ENCODE measurements around the gene KCNJ12. TPM values are rescaled to one million over a fixed set of nuclear protein-coding genes. Genes with fewer than 3 reads are reported as not detected.

Gene KCNJ12
- total RNA-seq, 4 donors from 2014 or later = 0.56 to 10.5 (median 5.6) TPM

DNA sequence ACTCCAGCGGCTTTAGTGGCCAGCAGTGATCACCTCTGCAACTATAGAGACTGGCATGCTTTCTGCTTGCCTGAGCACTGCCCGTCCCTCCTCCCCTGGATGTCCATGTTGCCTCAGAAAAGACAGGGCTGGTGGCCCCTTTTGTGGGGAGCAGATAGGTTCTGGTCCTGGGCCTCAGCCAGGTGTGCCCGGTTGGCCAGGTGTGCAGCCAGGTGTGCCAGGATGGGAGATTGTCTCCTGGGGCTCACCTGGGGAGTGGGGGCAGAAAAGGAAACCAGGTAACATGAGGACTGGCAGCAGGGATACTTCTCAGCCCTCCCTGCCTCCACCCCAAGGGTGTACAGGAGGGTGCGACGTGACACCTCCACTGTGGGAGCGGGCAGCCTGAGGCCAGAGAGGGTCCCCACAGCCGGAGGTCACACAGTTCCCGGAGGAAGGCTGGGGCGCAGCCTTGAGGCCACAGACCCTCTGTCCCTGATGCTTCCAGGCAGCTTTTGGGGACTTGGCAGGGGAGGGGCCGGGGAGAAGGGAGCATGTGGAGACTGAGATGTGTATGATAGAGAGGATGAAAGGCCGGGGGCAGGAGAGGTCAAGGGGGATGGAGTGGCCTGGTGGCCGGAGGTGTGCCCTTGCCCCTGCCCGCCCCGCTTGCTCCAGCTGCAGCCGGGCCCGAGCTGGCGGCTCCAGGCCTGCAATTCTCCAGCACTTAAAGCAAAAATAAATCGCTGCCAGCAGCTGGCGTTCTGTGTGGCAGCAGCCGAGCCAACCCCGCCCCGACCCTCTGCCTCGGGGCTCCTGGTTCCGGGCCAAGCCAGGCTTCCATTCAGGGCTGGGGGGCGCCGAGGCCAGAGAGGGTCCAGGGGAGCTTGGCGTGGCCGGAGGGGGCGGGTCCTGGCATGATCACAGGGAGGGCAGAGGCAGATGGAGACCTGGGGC, 6.7 kb downstream of the KCNJ12 start:
- no peaks in the 10 kb centered on the region for H3K36me3 ChIP-seq
- H3K4me1 ChIP-seq = peaks cover 10% of the 10 kb centered on the region
- DNase-seq (ENCODE audit: low spot score in 2 of 2) = no peak
- H3K9me3 ChIP-seq = no peaks in the 10 kb centered on the region
- no peak overlapping the region for H3K27ac ChIP-seq
- no peak overlapping the region for H3K4me3 ChIP-seq
- no peak for TF ChIP-seq POLR2AphosphoS5 (IDR thresholded peaks at IDR 0.05)
- TF ChIP-seq POLR2A (IDR thresholded peaks at IDR 0.05) = no peak
- no peak for TF ChIP-seq EP300 (IDR thresholded peaks at IDR 0.05)
- TF ChIP-seq, protein P1, sequence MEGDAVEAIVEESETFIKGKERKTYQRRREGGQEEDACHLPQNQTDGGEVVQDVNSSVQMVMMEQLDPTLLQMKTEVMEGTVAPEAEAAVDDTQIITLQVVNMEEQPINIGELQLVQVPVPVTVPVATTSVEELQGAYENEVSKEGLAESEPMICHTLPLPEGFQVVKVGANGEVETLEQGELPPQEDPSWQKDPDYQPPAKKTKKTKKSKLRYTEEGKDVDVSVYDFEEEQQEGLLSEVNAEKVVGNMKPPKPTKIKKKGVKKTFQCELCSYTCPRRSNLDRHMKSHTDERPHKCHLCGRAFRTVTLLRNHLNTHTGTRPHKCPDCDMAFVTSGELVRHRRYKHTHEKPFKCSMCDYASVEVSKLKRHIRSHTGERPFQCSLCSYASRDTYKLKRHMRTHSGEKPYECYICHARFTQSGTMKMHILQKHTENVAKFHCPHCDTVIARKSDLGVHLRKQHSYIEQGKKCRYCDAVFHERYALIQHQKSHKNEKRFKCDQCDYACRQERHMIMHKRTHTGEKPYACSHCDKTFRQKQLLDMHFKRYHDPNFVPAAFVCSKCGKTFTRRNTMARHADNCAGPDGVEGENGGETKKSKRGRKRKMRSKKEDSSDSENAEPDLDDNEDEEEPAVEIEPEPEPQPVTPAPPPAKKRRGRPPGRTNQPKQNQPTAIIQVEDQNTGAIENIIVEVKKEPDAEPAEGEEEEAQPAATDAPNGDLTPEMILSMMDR (IDR thresholded peaks at IDR 0.05) = no peak
- 48% methylated on average over 18 of the region's 29 CpGs for WGBS
- H3K27me3 ChIP-seq = peaks cover 10% of the 10 kb centered on the region

DNA sequence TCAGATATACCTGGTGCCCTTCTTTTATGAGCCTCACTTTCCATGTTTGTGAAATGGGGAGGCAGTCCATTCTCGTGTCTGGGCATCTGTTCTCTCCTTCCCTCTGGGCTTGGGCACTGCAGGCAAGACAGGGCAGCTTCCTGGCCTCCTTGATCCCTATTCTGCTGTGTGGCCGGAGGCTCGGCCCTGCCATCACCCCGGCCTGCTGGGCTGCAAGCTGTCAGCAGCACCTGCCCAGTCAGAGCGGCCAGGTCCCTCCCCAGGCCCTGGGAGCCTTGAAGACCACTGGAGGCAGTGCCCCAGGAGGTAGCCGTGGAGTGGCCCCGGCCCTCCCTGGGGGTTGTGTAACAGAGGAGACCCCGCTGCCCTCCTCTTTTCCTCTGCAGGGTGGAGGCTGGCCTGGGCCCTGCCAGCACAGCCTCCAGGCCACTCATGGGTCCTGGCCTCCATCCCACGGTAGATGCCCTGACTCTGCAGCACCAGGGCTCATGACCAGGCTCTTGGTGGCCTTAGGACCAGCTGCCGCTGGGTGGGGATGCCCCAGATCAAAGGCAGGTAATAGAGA, 9.2 kb downstream of the KCNJ12 start:
- DNase-seq (ENCODE audit: low spot score in 2 of 2) = no peak
- TF ChIP-seq, protein P1 (IDR thresholded peaks at IDR 0.05) = no peak
- TF ChIP-seq POLR2AphosphoS5 (IDR thresholded peaks at IDR 0.05) = no peak
- no peak for TF ChIP-seq POLR2A (IDR thresholded peaks at IDR 0.05)
- no peak for TF ChIP-seq EP300 (IDR thresholded peaks at IDR 0.05)
- H3K36me3 ChIP-seq = no peaks in the 10 kb centered on the region
- H3K4me3 ChIP-seq = no peak overlapping the region
- WGBS = 84% methylated on average over 4 of the region's 10 CpGs
- H3K9me3 ChIP-seq = no peaks in the 10 kb centered on the region
- peaks cover 4% of the 10 kb centered on the region for H3K4me1 ChIP-seq
- H3K27ac ChIP-seq = no peak overlapping the region
- H3K27me3 ChIP-seq = peaks cover 5% of the 10 kb centered on the region

DNA sequence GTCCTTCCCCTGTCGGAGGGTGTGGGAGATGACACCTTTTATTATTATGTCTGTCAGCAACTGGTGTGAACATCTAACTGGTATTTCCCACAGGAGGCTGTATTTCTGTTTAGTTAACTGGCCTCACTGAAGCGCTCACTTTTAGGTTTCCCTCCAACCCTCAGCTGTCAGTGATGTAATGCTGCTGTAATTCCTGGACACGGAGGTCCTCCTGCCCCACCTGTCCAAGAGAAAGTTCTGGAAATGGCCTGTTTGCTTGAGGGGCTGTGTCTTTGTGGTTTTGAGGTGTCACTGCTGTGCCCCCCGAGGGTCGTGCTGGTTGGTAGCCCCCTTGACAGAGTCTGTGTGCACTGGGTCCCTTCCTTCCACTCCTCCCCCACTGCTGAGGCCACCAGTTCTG, 11.5 kb downstream of the KCNJ12 start:
- 66% methylated on average over 3 of the region's 5 CpGs for WGBS

DNA sequence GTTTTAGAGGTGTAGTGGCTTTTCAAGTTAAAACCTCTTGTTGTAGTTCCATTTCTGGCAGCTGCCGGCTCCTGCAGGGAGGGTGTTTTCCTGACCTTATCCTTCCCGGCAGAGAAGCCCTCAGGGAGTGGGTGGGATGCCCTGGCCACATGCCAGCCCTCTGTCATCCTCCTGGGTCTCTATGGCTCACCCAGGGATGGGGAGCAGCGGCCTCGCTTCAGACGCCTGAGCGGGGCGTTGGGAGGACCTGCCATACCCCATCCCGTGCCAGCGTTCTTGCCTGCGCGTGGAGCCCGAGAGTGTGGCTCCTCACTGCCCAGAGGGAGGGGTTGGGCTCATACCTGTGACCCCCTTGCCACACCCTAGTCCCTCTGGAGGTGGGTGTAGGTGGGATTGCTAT, 11.9 kb downstream of the KCNJ12 start:
- H3K4me3 ChIP-seq = no peak overlapping the region
- H3K9me3 ChIP-seq = no peaks in the 10 kb centered on the region
- H3K36me3 ChIP-seq = no peaks in the 10 kb centered on the region
- H3K4me1 ChIP-seq = peaks cover 4% of the 10 kb centered on the region
- DNase-seq (ENCODE audit: low spot score in 2 of 2) = no peak
- no peak for TF ChIP-seq POLR2AphosphoS5 (IDR thresholded peaks at IDR 0.05)
- TF ChIP-seq POLR2A (IDR thresholded peaks at IDR 0.05) = no peak
- TF ChIP-seq, protein P1 (IDR thresholded peaks at IDR 0.05) = no peak
- TF ChIP-seq EP300 (IDR thresholded peaks at IDR 0.05) = no peak
- 54% methylated on average over 6 of the region's 12 CpGs for WGBS
- H3K27ac ChIP-seq = no peak overlapping the region
- peaks cover 5% of the 10 kb centered on the region for H3K27me3 ChIP-seq

More for the DNA sequence above, 11.5 kb downstream of the KCNJ12 start:
- no peaks in the 10 kb centered on the region for H3K36me3 ChIP-seq
- no peak overlapping the region for H3K27ac ChIP-seq
- TF ChIP-seq POLR2AphosphoS5 (IDR thresholded peaks at IDR 0.05) (no peak), POLR2A (IDR thresholded peaks at IDR 0.05) (no peak), EP300 (IDR thresholded peaks at IDR 0.05) (no peak)
- TF ChIP-seq, protein P1 (IDR thresholded peaks at IDR 0.05) = no peak
- H3K4me1 ChIP-seq = peaks cover 4% of the 10 kb centered on the region
- no peak overlapping the region for H3K4me3 ChIP-seq
- H3K9me3 ChIP-seq = no peaks in the 10 kb centered on the region
- no peak for DNase-seq (ENCODE audit: low spot score in 2 of 2)
- H3K27me3 ChIP-seq = peaks cover 5% of the 10 kb centered on the region

DNA sequence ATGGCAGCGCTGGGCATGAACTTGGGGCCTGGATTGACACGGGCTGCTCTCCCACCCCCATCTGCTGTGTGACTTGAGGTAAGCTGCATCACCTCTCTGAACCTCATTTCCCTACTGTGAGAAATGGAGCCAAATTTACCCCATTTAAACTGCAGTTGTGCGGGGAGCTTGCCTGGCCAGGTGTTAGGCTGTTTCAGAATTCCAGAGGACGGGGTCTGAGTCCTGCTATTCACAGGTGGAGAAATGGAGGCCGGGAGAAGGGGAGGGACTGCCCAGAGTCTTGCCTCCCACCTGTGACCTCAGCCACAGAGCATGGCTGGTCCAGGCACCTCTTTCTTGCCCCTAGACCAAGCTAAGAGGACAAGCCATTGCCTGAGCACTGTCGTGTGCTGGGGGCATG, 12.8 kb downstream of the KCNJ12 start:
- H3K4me3 ChIP-seq = no peak overlapping the region
- DNase-seq (ENCODE audit: low spot score in 2 of 2) = no peak
- no peaks in the 10 kb centered on the region for H3K9me3 ChIP-seq
- 93% methylated on average over 6 of the region's 6 CpGs for WGBS
- no peak overlapping the region for H3K27ac ChIP-seq
- H3K36me3 ChIP-seq = no peaks in the 10 kb centered on the region
- no peak for TF ChIP-seq POLR2A (IDR thresholded peaks at IDR 0.05)
- TF ChIP-seq, protein P1 (IDR thresholded peaks at IDR 0.05) = no peak
- no peak for TF ChIP-seq POLR2AphosphoS5 (IDR thresholded peaks at IDR 0.05)
- TF ChIP-seq EP300 (IDR thresholded peaks at IDR 0.05) = no peak
- H3K4me1 ChIP-seq = peaks cover 4% of the 10 kb centered on the region
- peaks cover 5% of the 10 kb centered on the region for H3K27me3 ChIP-seq

Measured in suprapubic skin (tissue), 4 donors.